Measurements from ENCODE around the gene GP1BA.

DNA sequence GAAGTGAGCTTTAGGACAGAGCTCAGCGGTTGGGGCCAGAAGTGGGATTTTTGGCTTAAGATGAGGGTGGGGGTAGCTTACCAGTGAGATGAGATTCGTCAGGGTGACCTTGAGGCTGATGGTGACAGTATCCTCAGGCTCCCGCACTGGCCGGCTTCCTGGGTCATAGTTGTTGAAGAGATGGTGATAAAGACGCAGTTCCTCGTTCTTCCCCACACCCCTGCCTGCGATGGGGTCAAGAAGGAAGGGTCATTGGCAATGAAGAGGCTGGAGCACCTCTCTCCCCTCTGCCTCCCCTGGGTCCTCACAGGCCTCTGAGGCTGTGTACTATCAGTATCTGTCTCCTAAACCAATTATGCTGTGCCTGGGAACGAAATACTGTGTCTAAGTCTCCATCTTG, 29.5 kb upstream of the GP1BA start:
- TF ChIP-seq, protein P1, sequence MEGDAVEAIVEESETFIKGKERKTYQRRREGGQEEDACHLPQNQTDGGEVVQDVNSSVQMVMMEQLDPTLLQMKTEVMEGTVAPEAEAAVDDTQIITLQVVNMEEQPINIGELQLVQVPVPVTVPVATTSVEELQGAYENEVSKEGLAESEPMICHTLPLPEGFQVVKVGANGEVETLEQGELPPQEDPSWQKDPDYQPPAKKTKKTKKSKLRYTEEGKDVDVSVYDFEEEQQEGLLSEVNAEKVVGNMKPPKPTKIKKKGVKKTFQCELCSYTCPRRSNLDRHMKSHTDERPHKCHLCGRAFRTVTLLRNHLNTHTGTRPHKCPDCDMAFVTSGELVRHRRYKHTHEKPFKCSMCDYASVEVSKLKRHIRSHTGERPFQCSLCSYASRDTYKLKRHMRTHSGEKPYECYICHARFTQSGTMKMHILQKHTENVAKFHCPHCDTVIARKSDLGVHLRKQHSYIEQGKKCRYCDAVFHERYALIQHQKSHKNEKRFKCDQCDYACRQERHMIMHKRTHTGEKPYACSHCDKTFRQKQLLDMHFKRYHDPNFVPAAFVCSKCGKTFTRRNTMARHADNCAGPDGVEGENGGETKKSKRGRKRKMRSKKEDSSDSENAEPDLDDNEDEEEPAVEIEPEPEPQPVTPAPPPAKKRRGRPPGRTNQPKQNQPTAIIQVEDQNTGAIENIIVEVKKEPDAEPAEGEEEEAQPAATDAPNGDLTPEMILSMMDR (IDR thresholded peaks at IDR 0.05; ENCODE audit: low read length) = no peak
- TF ChIP-seq EZH2 (IDR thresholded peaks at IDR 0.05; ENCODE audit: borderline replicate concordance, low read length) = no peak

Measured in OCI-LY1 (cell line).